K562 (cell line): ENCODE results near the gene NUBPL. TPM values are rescaled to one million over a fixed set of nuclear protein-coding genes. Genes with fewer than 3 reads are reported as not detected.

Experiments
- ATF6 ChIP-seq: sonication (generic); formaldehyde crosslinking; IDR thresholded peaks from 2 replicates; pipeline ENCODE4 v1.4.0; 2020; ENCODE audit warnings: mild to moderate bottlenecking, missing genetic modification reagents
- CBX8 ChIP-seq: fragments of 200-600 bp; sonication (generic); IDR thresholded peaks from 2 replicates; pipeline ENCODE4 v1.6.1; 2012; ENCODE audit warnings: borderline replicate concordance, mixed run types, low read depth, mild to moderate bottlenecking, moderate library complexity, mixed read lengths, low read length, control low read depth, inconsistent platforms; ENCODE audit not compliant: poor library complexity, severe bottlenecking; ENCODE audit errors: extremely low read depth
- FOSL1 ChIP-seq: fragments of 200-800 bp; sonication (Bioruptor generic); conservative IDR thresholded peaks from 2 replicates; pipeline ENCODE4 v1.6.1; 2016; ENCODE audit warnings: missing genetic modification characterization, missing compliant biosample characterization
- HCFC1 ChIP-seq: IDR thresholded peaks from 2 replicates; pipeline ENCODE4 v1.6.1; 2012; ENCODE audit warnings: low read depth, low read length, improper control_type of control experiment
- HDAC1 ChIP-seq, 2 experiments: fragments of 450-650 bp; IDR thresholded peaks; 2 replicates each; pipeline ENCODE4 v1.6.1; 2016 to 2017; ENCODE audit warnings: inconsistent platforms in 1 of 2, mild to moderate bottlenecking in 1 of 2, moderate library complexity in 1 of 2
- JUN ChIP-seq, 2 experiments: sonication (generic) in 1 of 2; formaldehyde crosslinking in 1 of 2; IDR thresholded peaks; 2 replicates each; pipeline versions ENCODE4 v1.6.1 to v1.8.0; 2012 to 2022; ENCODE audit warnings: borderline replicate concordance in 2 of 2, mild to moderate bottlenecking in 2 of 2, improper control_type of control experiment in 1 of 2, low read depth in 1 of 2, low read length in 1 of 2, missing genetic modification reagents in 1 of 2
- JUND ChIP-seq, 2 experiments: IDR thresholded peaks; 2 replicates in 1 of 2; 3 replicates in 1 of 2; pipeline ENCODE4 v1.6.1; 2011; ENCODE audit warnings: borderline replicate concordance in 2 of 2, low read depth in 2 of 2, low read length in 2 of 2, improper control_type of control experiment in 1 of 2, missing biosample characterization in 1 of 2, missing genetic modification characterization in 1 of 2, missing genetic modification reagents in 1 of 2
- MED1 ChIP-seq: sonication (generic); formaldehyde crosslinking; IDR thresholded peaks from 2 replicates; pipeline ENCODE4 v1.8.1; 2023; ENCODE audit warnings: missing genetic modification reagents, borderline replicate concordance
- POLR3G ChIP-seq: IDR thresholded peaks from 2 replicates; pipeline ENCODE4 v1.6.1; 2011; ENCODE audit not compliant: insufficient read length, insufficient replicate concordance; ENCODE audit errors: extremely low read depth
- STAT5B ChIP-seq: fragments of 250-450 bp; sonication (Bioruptor Pico); IDR thresholded peaks from 2 replicates; pipeline ENCODE4 v1.8.0; 2021; ENCODE audit warnings: mild to moderate bottlenecking, inconsistent platforms
- TAF9B ChIP-seq: fragments of 450-650 bp; IDR thresholded peaks from 2 replicates; pipeline ENCODE4 v1.6.1; 2018; ENCODE audit warnings: mild to moderate bottlenecking; ENCODE audit not compliant: partially characterized antibody
- TFAM ChIP-seq: fragments of 250-450 bp; sonication (Bioruptor Pico); conservative IDR thresholded peaks from 2 replicates; pipeline ENCODE4 v1.5.0; 2021; ENCODE audit warnings: mild to moderate bottlenecking, moderate library complexity
- THRB ChIP-seq: fragments of 450-650 bp; formaldehyde crosslinking; conservative IDR thresholded peaks from 2 replicates; pipeline ENCODE4 v1.4.0; 2022; ENCODE audit warnings: mild to moderate bottlenecking, missing genetic modification characterization
- USF2 ChIP-seq: sonication (generic); formaldehyde crosslinking; IDR thresholded peaks from 2 replicates; pipeline ENCODE4 v1.5.0; 2020; ENCODE audit warnings: missing genetic modification reagents
- XRCC5 ChIP-seq: fragments of 200-400 bp; formaldehyde crosslinking; IDR thresholded peaks from 2 replicates; pipeline ENCODE4 v1.6.1; 2017; ENCODE audit warnings: low read depth, mild to moderate bottlenecking, low read length
- ZC3H8 ChIP-seq: fragments of 450-650 bp; IDR thresholded peaks from 2 replicates; pipeline ENCODE4 v1.6.1; 2017
- ZNF232 ChIP-seq: sonication (generic); formaldehyde crosslinking; IDR thresholded peaks from 2 replicates; pipeline ENCODE4 v1.8.0; 2022; ENCODE audit warnings: mild to moderate bottlenecking, missing genetic modification reagents
- ZNF324 ChIP-seq: fragments of 250-450 bp; sonication (Bioruptor Pico); IDR thresholded peaks from 2 replicates; pipeline ENCODE4 v1.4.0; 2020; ENCODE audit warnings: mild to moderate bottlenecking
- ZNF639 ChIP-seq, 2 experiments: fragments of 200-800 bp in 1 of 2; sonication (Bioruptor generic) in 1 of 2; sonication (generic) in 1 of 2; formaldehyde crosslinking in 1 of 2; IDR thresholded peaks in 1 of 2; conservative IDR thresholded peaks in 1 of 2; 2 replicates each; pipeline versions ENCODE4 v1.5.0 to v1.6.1; 2016 to 2020; ENCODE audit warnings: missing compliant biosample characterization in 1 of 2, missing genetic modification characterization in 1 of 2, missing genetic modification reagents in 1 of 2
- polyA plus RNA-seq, 8 experiments: library from polyadenylated mRNA; depleted of rRNA in 4 of 8; stranded (reverse) in 5 of 8; unstranded in 3 of 8; fragments of >200 nt; fragmentation: Nextera tagmentation in 2 of 8; fragmentation: Illumina TruSeq in 1 of 8; extraction: Ambion mirVana in 2 of 8; extraction: Trizol in 1 of 8; gene quantifications; 2 replicates each; pipeline versions ENCODE4 v1.2.1 to v1.2.3, GENCODE V29; 2011 to 2014; ENCODE audit warnings: inconsistent platforms in 1 of 8, missing spikeins in 1 of 8
- total RNA-seq, 7 experiments: library from RNA; depleted of rRNA in 6 of 7; stranded (reverse); fragments of >200 nt in 6 of 7; fragmentation: Illumina TruSeq in 2 of 7; extraction: Trizol in 2 of 7; gene quantifications; 2 replicates each; pipeline versions ENCODE4 v1.2.1 to v1.2.3, GENCODE V29; 2011 to 2021; ENCODE audit warnings: low replicate concordance in 1 of 7

The NUBPL gene
- total and polyA plus RNA-seq, 9 of the 15 experiments (the other 6 are each of a cell fraction or from before 2014, with no cell fraction given), result 3.2 to 8.7 (median 6.1) TPM

- TF ChIP-seq MED1 (CRISPR knock-in tag), result no peak
- no peak for TF ChIP-seq XRCC5
- TF ChIP-seq JUND (IDR thresholded peaks at IDR 0.05; ENCODE audit: borderline replicate concordance, low read depth, low read length), result peak; percentile 89
- peak; percentile 79; the same call in 2 of the 3 replicates for TF ChIP-seq JUND (tag; IDR thresholded peaks at IDR 0.05; ENCODE audit: borderline replicate concordance, low read depth, low read length)
- TF ChIP-seq POLR3G, result no peak
- TF ChIP-seq HDAC1 (IDR thresholded peaks at IDR 0.05), result peak in 1 of 2 experiments; percentile 88; a peak in 1 of 4 replicates
- no peak for TF ChIP-seq FOSL1 (tag)
- peak; percentile 62 for TF ChIP-seq TAF9B
- TF ChIP-seq ZNF324, result no peak
- TF ChIP-seq CBX8, result no peak
- TF ChIP-seq ZNF232 (CRISPR knock-in tag), result no peak
- TF ChIP-seq HCFC1, result peak; percentile 77
- TF ChIP-seq ATF6 (CRISPR knock-in tag), result no peak
- TF ChIP-seq ZNF639 (CRISPR knock-in tag; conservative IDR thresholded peaks at IDR 0.05 in 1 of 2, IDR thresholded peaks at IDR 0.05 in 1 of 2), result peak in 1 of 2 experiments; percentile 59; a peak in 2 of 4 replicates
- TF ChIP-seq TFAM, result no peak
- no peak for TF ChIP-seq JUN (IDR thresholded peaks at IDR 0.05; ENCODE audit: borderline replicate concordance, low read depth, low read length)
- TF ChIP-seq JUN (CRISPR knock-in tag; IDR thresholded peaks at IDR 0.05; ENCODE audit: borderline replicate concordance), result no peak
- TF ChIP-seq THRB (CRISPR knock-in tag), result no peak
- no peak for TF ChIP-seq ZC3H8
- TF ChIP-seq USF2 (CRISPR knock-in tag), result no peak
- no peak for TF ChIP-seq STAT5B (CRISPR knock-in tag)
These were observed at the start of gene NUBPL (continued) for GRCh38 chr14:31561155-31561846.
